GM12891 (cell line): ENCODE results near the gene USP11.

Experiments
- DNase-seq: peaks from one replicate; pipeline ENCODE4 v3.0.0; 2011; ENCODE audit warnings: low spot score; ENCODE audit not compliant: insufficient read length
- FAIRE-seq: peaks from 2 replicates; lab custom pipeline; 2011; peaks lifted over from hg19 to GRCh38; lab: Jason Lieb, UNC
- PAX5 ChIP-seq: IDR thresholded peaks from 2 replicates; pipeline ENCODE4 v1.6.1; 2011; ENCODE audit warnings: low read length, moderate library complexity, mild to moderate bottlenecking; ENCODE audit not compliant: insufficient read depth, severe bottlenecking
- POLR2A ChIP-seq: IDR thresholded peaks from 2 replicates; pipeline ENCODE4 v1.6.1; 2011; ENCODE audit warnings: low read depth, low read length, control low read depth
- POLR2AphosphoS5 ChIP-seq: IDR thresholded peaks from 2 replicates; pipeline ENCODE4 v1.6.1; 2011; ENCODE audit warnings: low read depth, low read length, control low read depth
- POU2F2 ChIP-seq: IDR thresholded peaks from 2 replicates; pipeline ENCODE4 v1.6.1; 2011; ENCODE audit warnings: low read depth, mild to moderate bottlenecking, control low read depth, low read length, moderate library complexity
- SPI1 ChIP-seq: IDR thresholded peaks from 2 replicates; pipeline ENCODE4 v1.6.1; 2011; ENCODE audit warnings: low read depth, low read length, control low read depth
- TAF1 ChIP-seq: IDR thresholded peaks from 2 replicates; pipeline ENCODE4 v1.6.1; 2011; ENCODE audit warnings: low read depth, low read length, control low read depth

The USP11 gene

DNA sequence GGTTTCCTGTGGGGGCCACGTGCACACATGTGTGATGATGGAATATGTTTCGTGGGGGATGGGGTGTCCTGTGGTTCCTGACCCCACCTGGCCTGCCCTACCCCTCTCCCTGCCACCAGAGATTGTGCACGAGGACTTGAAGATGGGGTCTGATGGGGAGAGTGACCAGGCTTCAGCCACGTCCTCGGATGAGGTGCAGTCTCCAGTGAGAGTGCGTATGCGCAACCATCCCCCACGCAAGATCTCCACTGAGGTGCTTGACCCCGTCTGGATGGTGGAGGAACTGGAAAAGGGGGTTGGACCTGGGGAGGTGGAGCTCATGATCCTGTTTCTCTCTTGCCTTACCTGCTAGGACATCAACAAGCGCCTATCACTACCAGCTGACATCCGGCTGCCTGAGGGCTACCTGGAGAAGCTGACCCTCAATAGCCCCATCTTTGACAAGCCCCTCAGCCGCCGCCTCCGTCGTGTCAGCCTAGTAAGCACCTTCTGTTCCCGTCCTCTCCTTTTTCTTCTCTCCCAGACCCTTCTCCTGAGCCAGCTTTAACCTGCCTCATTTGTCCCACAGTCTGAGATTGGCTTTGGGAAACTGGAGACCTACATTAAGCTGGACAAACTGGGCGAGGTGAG is 8.4 kb upstream of the USP11 start:
- DNase-seq (no peak), FAIRE-seq (no peak)
- TF ChIP-seq SPI1 (no peak), TAF1 (no peak), POLR2A (no peak), PAX5 (no peak), POLR2AphosphoS5 (no peak), POU2F2 (no peak)

DNA sequence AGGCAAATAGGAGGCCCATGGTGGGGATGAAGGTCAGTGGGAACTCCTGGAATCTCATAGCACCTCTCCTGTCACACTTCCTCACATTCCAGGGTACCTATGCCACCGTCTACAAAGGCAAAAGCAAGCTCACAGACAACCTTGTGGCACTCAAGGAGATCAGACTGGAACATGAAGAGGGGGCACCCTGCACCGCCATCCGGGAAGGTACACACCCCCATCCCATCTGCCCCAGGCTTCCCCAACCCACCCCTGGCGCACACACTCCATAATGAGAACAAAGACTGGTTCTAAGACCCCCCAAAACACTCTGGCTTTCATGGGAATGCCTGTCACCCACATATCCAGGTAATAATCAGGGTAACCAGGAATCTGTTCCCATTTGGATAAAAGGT is 7.9 kb upstream of the USP11 start:
- FAIRE-seq, result no peak
- DNase-seq, result no peak
- TF ChIP-seq POLR2A (no peak), TAF1 (no peak), POLR2AphosphoS5 (no peak), SPI1 (no peak), PAX5 (no peak), POU2F2 (no peak)

DNA sequence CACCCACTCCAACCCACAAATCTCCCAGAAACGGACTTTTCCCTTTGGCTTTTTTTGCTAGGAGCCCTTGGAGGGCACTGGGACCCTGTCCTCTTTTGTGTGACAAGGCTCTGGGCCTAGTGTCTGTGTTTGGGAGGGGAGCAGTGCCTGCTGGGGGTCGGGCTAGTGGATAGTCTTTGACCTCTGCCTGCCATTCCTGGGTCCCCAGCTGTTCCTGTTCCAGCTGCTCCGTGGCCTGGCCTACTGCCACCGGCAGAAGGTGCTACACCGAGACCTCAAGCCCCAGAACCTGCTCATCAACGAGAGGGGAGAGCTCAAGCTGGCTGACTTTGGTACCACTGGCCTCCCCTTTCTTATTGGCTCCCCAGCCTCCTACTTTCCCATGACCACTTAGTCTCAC is 6.7 kb upstream of the USP11 start:
- DNase-seq, result no peak
- FAIRE-seq, result no peak
- TF ChIP-seq TAF1 (no peak), POLR2A (no peak), POLR2AphosphoS5 (no peak), POU2F2 (no peak), SPI1 (no peak), PAX5 (no peak)

DNA sequence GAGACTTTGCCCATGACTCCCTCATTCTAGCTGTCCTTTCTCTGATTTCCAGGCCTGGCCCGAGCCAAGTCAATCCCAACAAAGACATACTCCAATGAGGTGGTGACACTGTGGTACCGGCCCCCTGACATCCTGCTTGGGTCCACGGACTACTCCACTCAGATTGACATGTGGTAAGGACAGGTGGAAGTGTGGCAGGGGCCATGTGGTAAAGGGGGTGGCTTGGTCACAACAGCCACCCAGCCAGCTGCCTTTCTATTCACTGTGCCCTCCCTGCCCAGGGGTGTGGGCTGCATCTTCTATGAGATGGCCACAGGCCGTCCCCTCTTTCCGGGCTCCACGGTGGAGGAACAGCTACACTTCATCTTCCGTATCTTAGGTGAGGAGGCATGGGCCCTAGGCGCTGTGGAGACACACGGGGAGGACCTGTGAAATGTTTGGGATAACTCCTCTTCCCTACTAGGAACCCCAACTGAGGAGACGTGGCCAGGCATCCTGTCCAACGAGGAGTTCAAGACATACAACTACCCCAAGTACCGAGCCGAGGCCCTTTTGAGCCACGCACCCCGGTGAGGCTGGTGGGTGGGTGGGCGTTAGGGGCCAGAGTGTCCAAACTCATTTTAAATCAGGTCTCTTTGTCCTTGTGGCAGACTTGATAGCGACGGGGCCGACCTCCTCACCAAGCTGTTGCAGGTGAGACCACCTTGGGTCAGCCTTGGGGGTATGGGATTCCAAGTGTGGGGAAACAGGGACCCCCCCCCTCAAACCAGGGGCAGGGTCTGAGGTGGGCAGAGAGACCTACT is 6.1 kb upstream of the USP11 start:
- no peak for FAIRE-seq
- TF ChIP-seq POLR2AphosphoS5 (no peak), PAX5 (no peak), TAF1 (no peak), POLR2A (no peak), POU2F2 (no peak), SPI1 (no peak)
- no peak for DNase-seq

DNA sequence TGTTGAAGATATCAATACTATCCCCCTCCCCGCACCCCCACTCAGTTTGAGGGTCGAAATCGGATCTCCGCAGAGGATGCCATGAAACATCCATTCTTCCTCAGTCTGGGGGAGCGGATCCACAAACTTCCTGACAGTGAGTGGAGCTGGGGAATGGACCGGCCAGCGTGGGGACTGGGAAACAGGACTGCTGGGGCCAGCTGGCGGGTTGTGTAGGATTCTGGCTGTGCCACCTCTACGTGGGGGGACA is 5.5 kb upstream of the USP11 start:
- DNase-seq (no peak), FAIRE-seq (no peak)
- TF ChIP-seq POU2F2, result no peak
- TF ChIP-seq SPI1, result no peak
- no peak for TF ChIP-seq TAF1
- TF ChIP-seq POLR2A, result no peak
- TF ChIP-seq PAX5, result no peak
- TF ChIP-seq POLR2AphosphoS5, result no peak

DNA sequence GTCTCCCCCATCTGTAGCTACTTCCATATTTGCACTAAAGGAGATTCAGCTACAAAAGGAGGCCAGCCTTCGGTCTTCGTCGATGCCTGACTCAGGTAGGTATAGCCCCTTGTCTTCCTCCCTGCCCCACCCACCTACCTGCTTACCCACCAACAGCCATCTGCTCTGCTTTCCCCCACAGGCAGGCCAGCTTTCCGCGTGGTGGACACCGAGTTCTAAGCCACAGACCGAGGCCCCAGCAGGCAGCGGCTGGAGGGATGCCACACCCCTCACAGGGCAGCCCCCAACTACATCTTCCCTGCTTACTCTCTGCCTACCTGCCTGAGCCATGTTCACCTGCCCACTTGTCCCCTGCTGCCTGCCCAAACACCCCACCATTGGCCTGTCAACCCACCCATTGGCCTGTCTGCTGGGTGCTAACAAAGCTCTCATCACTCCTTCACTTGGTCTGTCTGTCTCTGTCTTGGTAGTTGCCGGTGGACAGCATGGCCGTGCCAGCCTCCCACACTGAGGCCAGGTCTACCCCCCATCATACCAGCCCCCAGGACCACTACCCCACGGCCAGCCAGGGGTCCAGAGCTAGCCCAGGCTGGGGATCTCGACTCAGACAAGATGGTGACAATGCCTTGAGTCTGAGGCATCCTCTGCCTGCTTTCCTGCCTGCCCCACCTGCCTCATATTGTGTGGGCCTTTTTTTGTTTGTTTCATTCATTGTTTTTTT is 4.1 kb upstream of the USP11 start:
- no peak for FAIRE-seq
- DNase-seq, result no peak
- TF ChIP-seq POU2F2 (no peak), POLR2A (no peak), SPI1 (no peak), POLR2AphosphoS5 (no peak), TAF1 (no peak), PAX5 (no peak)

DNA sequence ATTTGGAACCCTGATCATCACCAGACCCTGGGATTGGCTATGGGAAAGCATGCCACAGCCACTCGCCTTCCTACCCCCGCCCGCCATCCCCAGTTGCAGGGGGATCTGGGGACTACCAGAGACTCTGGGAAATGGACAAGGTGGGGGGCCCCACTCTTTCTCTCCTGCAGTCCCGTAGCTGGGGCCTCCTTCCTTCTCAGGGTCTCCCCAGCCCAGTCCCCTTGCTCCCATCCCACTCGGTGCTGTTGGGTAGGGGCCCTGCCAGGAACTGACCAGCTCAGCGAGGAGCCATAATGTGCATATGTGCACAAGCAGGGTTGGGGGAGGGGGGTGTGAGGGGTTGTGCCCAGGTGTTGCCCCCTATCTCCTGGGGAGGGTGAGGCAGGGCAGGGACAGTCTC is 3.4 kb upstream of the USP11 start:
- TF ChIP-seq POLR2A (no peak), TAF1 (no peak), PAX5 (no peak), POU2F2 (no peak), POLR2AphosphoS5 (no peak)
- FAIRE-seq (no peak), DNase-seq (no peak)

DNA sequence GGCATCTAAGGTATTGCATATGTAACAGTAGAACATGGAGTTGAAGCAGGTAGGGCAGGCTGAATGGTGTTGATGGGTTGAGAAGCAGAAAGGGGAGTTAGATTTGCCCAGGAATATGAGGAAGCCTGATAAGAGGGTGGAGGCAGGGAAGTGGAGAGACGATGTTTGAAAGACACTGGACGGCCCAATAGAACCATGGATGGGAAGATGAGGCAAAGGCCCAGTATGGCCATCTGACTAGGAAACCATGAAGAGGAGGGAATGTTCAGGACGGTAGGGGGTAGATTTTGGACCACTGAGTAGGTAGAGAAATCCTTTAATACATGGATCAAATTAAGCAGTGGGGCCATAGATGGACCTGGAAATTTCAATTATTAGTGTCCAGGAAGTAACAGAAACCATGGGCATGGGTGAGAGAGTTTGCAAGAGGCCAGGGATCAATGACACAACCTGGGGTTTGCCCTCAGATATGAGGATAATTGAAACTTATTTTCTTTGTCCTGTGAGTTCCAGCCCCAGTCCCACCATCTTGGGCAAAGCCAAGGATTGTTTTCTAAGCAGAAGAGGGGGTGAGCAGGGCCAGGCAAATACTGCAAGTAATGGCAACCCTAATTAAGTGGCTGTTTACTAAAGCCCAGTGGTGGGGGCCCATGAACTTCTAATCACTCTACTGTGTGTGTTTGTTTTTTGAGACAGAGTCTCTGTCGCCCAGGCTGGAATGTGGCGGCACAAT is 2.5 kb upstream of the USP11 start:
- TF ChIP-seq POLR2AphosphoS5, result peak; percentile 61
- peak; percentile 55 for TF ChIP-seq POLR2A
- TF ChIP-seq SPI1, result no peak
- TF ChIP-seq PAX5, result no peak
- TF ChIP-seq TAF1, result no peak

DNA sequence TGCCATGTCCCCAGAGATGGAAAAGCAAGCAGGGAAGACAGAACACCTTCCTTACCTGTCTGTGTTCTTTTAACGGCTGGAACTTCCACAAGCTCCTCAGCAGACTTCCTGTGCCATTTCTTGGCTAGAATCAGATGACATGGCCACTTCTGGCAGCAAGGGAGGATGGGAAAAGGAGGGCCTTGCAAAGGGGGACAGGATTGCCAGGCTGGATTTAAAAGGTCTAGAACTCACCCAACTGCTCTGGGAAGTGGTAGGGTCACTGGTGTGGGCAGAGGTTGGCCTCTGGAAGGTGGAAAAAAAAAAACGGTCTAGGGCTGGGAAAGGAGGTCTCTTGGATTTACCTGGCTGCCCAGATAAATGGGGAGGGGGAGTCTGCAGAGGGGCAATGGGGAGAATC is 1.6 kb upstream of the USP11 start:
- FAIRE-seq, result no peak
- TF ChIP-seq TAF1, result no peak
- no peak for TF ChIP-seq PAX5
- TF ChIP-seq POLR2AphosphoS5, result no peak; the same call in 1 of the 2 replicates
- no peak for TF ChIP-seq POU2F2
- TF ChIP-seq POLR2A, result no peak
- no peak for TF ChIP-seq SPI1

More for the DNA sequence above, 2.5 kb upstream of the USP11 start:
- DNase-seq (no peak), FAIRE-seq (no peak)

More for the DNA sequence above, 1.6 kb upstream of the USP11 start:
- no peak for DNase-seq
